ENCODE results near the gene TSPEAR.

TSPEAR gene

GRCh38 chr21:44549525-44550211 is 161.7 kb downstream of the TSPEAR start:
- H3K9me2 ChIP-seq (ENCODE audit: low read depth, low read length), result no peaks in the 10 kb centered on the region
- TF ChIP-seq CTCF (IDR thresholded peaks at IDR 0.05; ENCODE audit: low read length) (no peak), EZH2 (IDR thresholded peaks at IDR 0.05; ENCODE audit: borderline replicate concordance, low read length) (no peak)
- no peaks in the 10 kb centered on the region for H3K79me2 ChIP-seq (ENCODE audit: insufficient read depth, low read length)
- no peaks in the 10 kb centered on the region for H3K36me3 ChIP-seq (ENCODE audit: insufficient read depth, low read length)
- peaks cover 8% of the 10 kb centered on the region for H3K9me3 ChIP-seq (ENCODE audit: low read length)
- no peak overlapping the region for H3K4me2 ChIP-seq (ENCODE audit: low read length)
- H3F3A ChIP-seq (ENCODE audit: insufficient read depth, low read length), result no peaks in the 10 kb centered on the region
- H3K27ac ChIP-seq (ENCODE audit: low read depth, low read length, poor library complexity, severe bottlenecking), result no peak overlapping the region
- H4K20me1 ChIP-seq (ENCODE audit: insufficient read depth, low read length), result no peaks in the 10 kb centered on the region
- H2AFZ ChIP-seq (ENCODE audit: low read length), result no peak overlapping the region
- no peak overlapping the region for H3K9ac ChIP-seq (ENCODE audit: low read length)
- no peak overlapping the region for H3K4me3 ChIP-seq (ENCODE audit: low read depth, low read length, poor library complexity, severe bottlenecking)
- H3K27me3 ChIP-seq (ENCODE audit: insufficient read depth, low read length), result peaks cover 6% of the 10 kb centered on the region; the same call in 1 of the 2 replicates
- no peaks in the 10 kb centered on the region for H3K4me1 ChIP-seq (ENCODE audit: insufficient read depth, low read length, severe bottlenecking)

- Histone ChIP-seq H3K9ac (ENCODE audit: low read length) (no peak overlapping the region), H3K4me1 (ENCODE audit: insufficient read depth, low read length, severe bottlenecking) (no peaks in the 10 kb centered on the region), H3K79me2 (ENCODE audit: insufficient read depth, low read length) (no peaks in the 10 kb centered on the region), H3K36me3 (ENCODE audit: insufficient read depth, low read length) (no peaks in the 10 kb centered on the region), H3K9me3 (ENCODE audit: low read length) (peaks cover 8% of the 10 kb centered on the region), H3K4me3 (ENCODE audit: low read depth, low read length, poor library complexity, severe bottlenecking) (no peak overlapping the region), H3K9me2 (ENCODE audit: low read depth, low read length) (no peaks in the 10 kb centered on the region), H3K27ac (ENCODE audit: low read depth, low read length, poor library complexity, severe bottlenecking) (no peak overlapping the region), H3F3A (ENCODE audit: insufficient read depth, low read length) (no peaks in the 10 kb centered on the region), H4K20me1 (ENCODE audit: insufficient read depth, low read length) (no peaks in the 10 kb centered on the region), H3K4me2 (ENCODE audit: low read length) (no peak overlapping the region), H3K27me3 (ENCODE audit: insufficient read depth, low read length) (peaks cover 6% of the 10 kb centered on the region; the same call in 1 of the 2 replicates), H2AFZ (ENCODE audit: low read length) (no peak overlapping the region)
- TF ChIP-seq CTCF (IDR thresholded peaks at IDR 0.05; ENCODE audit: low read length) (no peak), EZH2 (IDR thresholded peaks at IDR 0.05; ENCODE audit: borderline replicate concordance, low read length) (no peak)
These were observed 162.4 kb downstream of the TSPEAR start for GRCh38 chr21:44548922-44549321.

- Histone ChIP-seq H4K20me1 (ENCODE audit: insufficient read depth, low read length) (no peaks in the 10 kb centered on the region), H2AFZ (ENCODE audit: low read length) (no peak overlapping the region), H3F3A (ENCODE audit: insufficient read depth, low read length) (no peaks in the 10 kb centered on the region), H3K79me2 (ENCODE audit: insufficient read depth, low read length) (no peaks in the 10 kb centered on the region), H3K27me3 (ENCODE audit: insufficient read depth, low read length) (peaks cover 6% of the 10 kb centered on the region; the same call in 1 of the 2 replicates), H3K27ac (ENCODE audit: low read depth, low read length, poor library complexity, severe bottlenecking) (no peak overlapping the region), H3K4me1 (ENCODE audit: insufficient read depth, low read length, severe bottlenecking) (no peaks in the 10 kb centered on the region), H3K9ac (ENCODE audit: low read length) (no peak overlapping the region), H3K9me2 (ENCODE audit: low read depth, low read length) (no peaks in the 10 kb centered on the region), H3K4me2 (ENCODE audit: low read length) (no peak overlapping the region), H3K4me3 (ENCODE audit: low read depth, low read length, poor library complexity, severe bottlenecking) (no peak overlapping the region), H3K36me3 (ENCODE audit: insufficient read depth, low read length) (no peaks in the 10 kb centered on the region), H3K9me3 (ENCODE audit: low read length) (peaks cover 8% of the 10 kb centered on the region)
- TF ChIP-seq CTCF (IDR thresholded peaks at IDR 0.05; ENCODE audit: low read length) (no peak), EZH2 (IDR thresholded peaks at IDR 0.05; ENCODE audit: borderline replicate concordance, low read length) (no peak)
These were observed 163.0 kb downstream of the TSPEAR start for GRCh38 chr21:44548381-44548780.
